KMS-11 (cell line): ENCODE data around the gene ST6GALNAC5.

Source experiments
- H2AFZ ChIP-seq: fragments of 200-600 bp; sonication (generic); 2 replicates; pipeline ENCODE4 v1.6.1; 2016; ENCODE audit warnings: antibody characterized with exemption, mixed run types, low read depth
- H3K27ac ChIP-seq: fragments of 200-600 bp; sonication (generic); 2 replicates; pipeline ENCODE4 v1.6.1; 2016; ENCODE audit warnings: mild to moderate bottlenecking, mixed run types
- H3K27me3 ChIP-seq: fragments of 200-600 bp; sonication (generic); 2 replicates; pipeline ENCODE4 v1.6.1; 2017; ENCODE audit warnings: mild to moderate bottlenecking, low read depth, mixed run types, moderate library complexity; ENCODE audit not compliant: insufficient read depth
- H3K36me3 ChIP-seq: fragments of 200-600 bp; sonication (generic); 2 replicates; pipeline ENCODE4 v1.6.1; 2017; ENCODE audit warnings: mild to moderate bottlenecking, mixed run types; ENCODE audit not compliant: insufficient read depth
- H3K4me1 ChIP-seq: fragments of 200-600 bp; sonication (generic); 2 replicates; pipeline ENCODE4 v1.6.1; 2016; ENCODE audit warnings: mild to moderate bottlenecking, low read depth, mixed run types; ENCODE audit not compliant: poor library complexity, severe bottlenecking
- H3K4me2 ChIP-seq: fragments of 200-600 bp; sonication (generic); 2 replicates; pipeline ENCODE4 v1.7.0; 2016; ENCODE audit warnings: mild to moderate bottlenecking, mixed run types
- H3K4me3 ChIP-seq: fragments of 200-600 bp; sonication (generic); IDR thresholded peaks from 2 replicates; pipeline ENCODE4 v1.6.1; 2017; ENCODE audit warnings: low read depth, low read length, mixed read lengths; ENCODE audit not compliant: insufficient read depth
- H3K79me2 ChIP-seq: fragments of 200-600 bp; sonication (generic); 2 replicates; pipeline ENCODE4 v1.6.1; 2016; ENCODE audit warnings: low read depth, mixed run types; ENCODE audit not compliant: insufficient read depth
- H3K9ac ChIP-seq: fragments of 200-600 bp; sonication (generic); 2 replicates; pipeline ENCODE4 v1.6.1; 2016; ENCODE audit warnings: mild to moderate bottlenecking, mixed run types
- H4K20me1 ChIP-seq: fragments of 200-600 bp; sonication (generic); 2 replicates; pipeline ENCODE4 v1.6.1; 2016; ENCODE audit warnings: mild to moderate bottlenecking, mixed run types; ENCODE audit not compliant: insufficient read depth
- CTCF ChIP-seq: fragments of 200-600 bp; sonication (generic); conservative IDR thresholded peaks from 2 replicates; pipeline ENCODE4 v1.6.1; 2017; ENCODE audit warnings: low read depth, mild to moderate bottlenecking, antibody characterized with exemption, low read length, moderate library complexity, mixed read lengths

The ST6GALNAC5 gene

DNA sequence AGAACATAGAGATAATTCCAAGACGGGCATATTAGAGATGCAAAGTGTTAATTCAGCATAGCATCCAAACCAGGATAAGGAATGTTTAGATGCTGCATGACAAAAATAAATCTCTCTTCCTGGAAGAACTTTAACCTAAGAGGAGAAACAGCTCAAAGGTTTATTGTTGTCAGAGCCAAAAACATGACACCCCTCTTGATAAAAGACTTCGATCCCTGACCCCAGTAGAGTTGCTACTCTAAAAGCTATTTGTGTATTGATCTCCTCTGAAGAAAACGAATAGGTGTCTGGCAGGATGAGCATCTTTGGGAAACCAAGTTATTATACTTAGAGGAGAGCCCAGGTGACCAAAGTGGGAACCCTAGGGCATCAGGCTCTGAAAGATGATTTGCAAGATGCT, 193.9 kb downstream of the ST6GALNAC5 start:
- Histone ChIP-seq H3K4me1 (no peaks in the 10 kb centered on the region), H3K27me3 (no peaks in the 10 kb centered on the region), H3K9ac (no peak overlapping the region), H2AFZ (no peak overlapping the region), H3K4me3 (no peak overlapping the region), H3K36me3 (no peaks in the 10 kb centered on the region), H3K4me2 (no peak overlapping the region), H3K79me2 (no peaks in the 10 kb centered on the region), H3K27ac (no peak overlapping the region), H4K20me1 (no peaks in the 10 kb centered on the region)
- TF ChIP-seq CTCF: no peak

DNA sequence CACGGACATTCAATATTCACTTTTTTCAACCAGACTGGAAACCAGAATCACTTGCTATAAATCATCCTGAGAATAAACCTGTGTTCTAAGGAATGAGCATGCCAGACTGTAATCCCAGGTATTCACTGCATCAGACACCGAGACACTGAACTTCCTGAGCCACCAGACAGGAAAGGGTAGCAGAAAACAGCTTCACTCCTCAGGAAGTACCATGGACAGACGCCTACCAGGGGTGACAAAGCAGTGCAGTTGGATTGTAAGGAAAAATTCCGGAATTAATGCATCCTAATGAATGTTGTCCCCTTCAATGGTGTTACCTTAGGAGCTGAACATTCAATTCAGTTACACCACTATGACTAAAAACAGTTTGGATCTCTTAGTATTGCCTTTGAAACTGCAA, 195.8 kb downstream of the ST6GALNAC5 start:
- Histone ChIP-seq H4K20me1 (no peaks in the 10 kb centered on the region), H3K27me3 (no peaks in the 10 kb centered on the region), H3K4me1 (no peaks in the 10 kb centered on the region), H3K27ac (no peak overlapping the region), H3K36me3 (no peaks in the 10 kb centered on the region), H3K4me2 (no peak overlapping the region), H3K9ac (no peak overlapping the region), H3K4me3 (no peak overlapping the region), H3K79me2 (no peaks in the 10 kb centered on the region), H2AFZ (no peak overlapping the region)
- no peak for TF ChIP-seq CTCF

DNA sequence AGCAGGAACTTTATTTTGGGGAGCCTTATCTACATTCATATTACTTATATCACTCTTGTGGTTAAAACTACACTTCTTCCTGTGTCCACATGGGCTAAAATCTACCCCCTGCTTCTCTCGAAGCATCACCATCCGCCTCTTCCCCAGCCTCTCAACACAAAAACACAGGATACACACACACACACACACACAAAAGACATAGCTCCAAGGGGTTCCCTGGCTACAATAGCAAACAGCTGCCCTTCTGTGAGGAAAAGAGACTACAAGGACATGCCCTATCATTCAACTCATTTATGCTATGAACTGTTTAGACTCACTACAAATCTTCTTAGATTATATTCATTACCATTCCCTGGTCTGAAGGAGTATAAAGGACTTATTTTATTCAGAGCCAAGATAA, 197.0 kb downstream of the ST6GALNAC5 start:
- H3K27ac ChIP-seq: no peak overlapping the region
- H3K9ac ChIP-seq: no peak overlapping the region
- H2AFZ ChIP-seq: no peak overlapping the region
- no peak overlapping the region for H3K4me2 ChIP-seq
- H3K4me1 ChIP-seq: no peaks in the 10 kb centered on the region
- no peaks in the 10 kb centered on the region for H3K27me3 ChIP-seq
- H3K36me3 ChIP-seq: no peaks in the 10 kb centered on the region
- no peaks in the 10 kb centered on the region for H4K20me1 ChIP-seq
- TF ChIP-seq CTCF: no peak
- H3K4me3 ChIP-seq: no peak overlapping the region
- H3K79me2 ChIP-seq: no peaks in the 10 kb centered on the region

DNA sequence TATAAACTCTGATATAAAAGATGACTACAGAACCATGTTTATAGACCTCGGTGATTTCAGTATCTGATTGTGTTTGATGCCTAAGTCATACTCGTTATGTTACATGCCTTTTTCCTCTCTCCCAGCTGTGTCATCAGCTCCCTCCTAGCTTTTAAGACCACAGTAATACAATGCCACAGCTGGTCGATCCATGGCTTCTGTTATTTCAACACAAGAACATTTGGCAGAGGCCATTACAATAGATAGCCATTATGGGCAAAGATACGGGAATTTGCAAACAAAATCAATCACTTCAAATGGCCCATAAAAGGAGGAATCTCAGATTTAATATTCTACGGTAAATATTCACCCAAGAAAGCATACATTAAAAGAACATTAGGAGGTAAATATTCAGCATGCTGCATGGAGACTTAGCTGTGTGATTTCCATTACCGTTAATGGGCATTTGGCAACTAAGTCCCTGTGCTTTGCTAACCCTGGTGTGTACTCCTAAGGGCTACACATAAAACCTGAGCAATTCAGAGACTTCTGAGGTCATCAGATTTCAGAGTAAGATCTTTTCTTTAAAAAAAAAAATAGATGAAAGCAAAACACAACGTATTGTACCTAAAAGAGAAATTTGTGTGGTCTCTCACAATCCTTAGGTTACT, 198.5 kb downstream of the ST6GALNAC5 start:
- no peaks in the 10 kb centered on the region for H3K27me3 ChIP-seq
- no peaks in the 10 kb centered on the region for H3K4me1 ChIP-seq
- no peak overlapping the region for H3K4me3 ChIP-seq
- no peak overlapping the region for H3K9ac ChIP-seq
- no peaks in the 10 kb centered on the region for H3K79me2 ChIP-seq
- H3K4me2 ChIP-seq: no peak overlapping the region
- H2AFZ ChIP-seq: no peak overlapping the region
- no peaks in the 10 kb centered on the region for H4K20me1 ChIP-seq
- TF ChIP-seq CTCF: no peak
- H3K36me3 ChIP-seq: no peaks in the 10 kb centered on the region
- no peak overlapping the region for H3K27ac ChIP-seq
